K562 (cell line): ENCODE measurements around the gene MBNL1. TPM values are rescaled to one million over a fixed set of nuclear protein-coding genes. Genes with fewer than 3 reads are reported as not detected.

Source experiments
- ARNT ChIP-seq, 2 experiments: fragments of 450-650 bp; IDR thresholded peaks; 2 replicates each; pipeline ENCODE4 v1.6.1; 2016; ENCODE audit warnings: mild to moderate bottlenecking in 1 of 2
- ASH1L ChIP-seq: fragments of 450-650 bp; IDR thresholded peaks from 2 replicates; pipeline ENCODE4 v1.6.1; 2018; ENCODE audit warnings: borderline replicate concordance, mild to moderate bottlenecking, low read depth; ENCODE audit not compliant: partially characterized antibody
- CC2D1A ChIP-seq: fragments of 450-650 bp; IDR thresholded peaks from 2 replicates; pipeline ENCODE4 v1.6.1; 2017; ENCODE audit warnings: mild to moderate bottlenecking
- MBD2 ChIP-seq: sonication (generic); IDR thresholded peaks from 2 replicates; pipeline ENCODE4 v1.6.1; 2016; ENCODE audit warnings: low read depth, borderline replicate concordance
- MEF2A ChIP-seq: IDR thresholded peaks from 2 replicates; pipeline ENCODE4 v1.6.1; 2011; ENCODE audit warnings: low read depth, mild to moderate bottlenecking, low read length, moderate library complexity; ENCODE audit not compliant: control insufficient read depth
- MYNN ChIP-seq, 2 experiments: sonication (generic); formaldehyde crosslinking in 1 of 2; IDR thresholded peaks; 2 replicates each; pipeline versions ENCODE4 v1.5.0 to v1.6.1; 2016 to 2020; ENCODE audit warnings: antibody characterized with exemption in 1 of 2, missing genetic modification reagents in 1 of 2
- NFRKB ChIP-seq: fragments of 450-650 bp; IDR thresholded peaks from 2 replicates; pipeline ENCODE4 v1.6.1; 2016; ENCODE audit warnings: low read depth
- PTRF ChIP-seq: fragments of 450-650 bp; IDR thresholded peaks from 2 replicates; pipeline ENCODE4 v1.6.1; 2016; ENCODE audit warnings: mild to moderate bottlenecking, missing genetic modification characterization, missing compliant biosample characterization
- SREBF1 ChIP-seq: fragments of 150-350 bp; IDR thresholded peaks from 2 replicates; pipeline ENCODE4 v1.6.1; 2014; ENCODE audit warnings: antibody characterized with exemption, low read depth, low read length, borderline replicate concordance
- TCF3 ChIP-seq: sonication (generic); formaldehyde crosslinking; IDR thresholded peaks from 2 replicates; pipeline ENCODE4 v1.4.0; 2020; ENCODE audit warnings: mild to moderate bottlenecking, missing genetic modification reagents
- ZNF354B ChIP-seq: fragments of 250-450 bp; sonication (Bioruptor Pico); IDR thresholded peaks from 2 replicates; pipeline ENCODE4 v1.4.0; 2020
- polyA plus RNA-seq, 8 experiments: library from polyadenylated mRNA; depleted of rRNA in 4 of 8; stranded (reverse) in 5 of 8; unstranded in 3 of 8; fragments of >200 nt; fragmentation: Nextera tagmentation in 2 of 8; fragmentation: Illumina TruSeq in 1 of 8; extraction: Ambion mirVana in 2 of 8; extraction: Trizol in 1 of 8; gene quantifications; 2 replicates each; pipeline versions ENCODE4 v1.2.1 to v1.2.3, GENCODE V29; 2011 to 2014; ENCODE audit warnings: inconsistent platforms in 1 of 8, missing spikeins in 1 of 8
- total RNA-seq, 7 experiments: library from RNA; depleted of rRNA in 6 of 7; stranded (reverse); fragments of >200 nt in 6 of 7; fragmentation: Illumina TruSeq in 2 of 7; extraction: Trizol in 2 of 7; gene quantifications; 2 replicates each; pipeline versions ENCODE4 v1.2.1 to v1.2.3, GENCODE V29; 2011 to 2021; ENCODE audit warnings: low replicate concordance in 1 of 7
- TF ChIP-seq, protein P1 (sequence below), 2 experiments: IDR thresholded peaks in 1 of 2; conservative IDR thresholded peaks in 1 of 2; 2 replicates each; pipeline ENCODE4 v1.6.1; 2016; ENCODE audit warnings: low read depth in 2 of 2, mild to moderate bottlenecking in 1 of 2, missing compliant biosample characterization in 1 of 2, missing genetic modification characterization in 1 of 2, moderate library complexity in 1 of 2
- TF ChIP-seq, protein P2 (sequence below): IDR thresholded peaks from 2 replicates; pipeline ENCODE4 v1.6.1; 2016; ENCODE audit warnings: missing genetic modification characterization, missing compliant biosample characterization

The MBNL1 gene
- total and polyA plus RNA-seq, 9 of the 15 experiments (the other 6 are each of a cell fraction or from before 2014, with no cell fraction given): 70.3 to 243 (median 220) TPM

DNA sequence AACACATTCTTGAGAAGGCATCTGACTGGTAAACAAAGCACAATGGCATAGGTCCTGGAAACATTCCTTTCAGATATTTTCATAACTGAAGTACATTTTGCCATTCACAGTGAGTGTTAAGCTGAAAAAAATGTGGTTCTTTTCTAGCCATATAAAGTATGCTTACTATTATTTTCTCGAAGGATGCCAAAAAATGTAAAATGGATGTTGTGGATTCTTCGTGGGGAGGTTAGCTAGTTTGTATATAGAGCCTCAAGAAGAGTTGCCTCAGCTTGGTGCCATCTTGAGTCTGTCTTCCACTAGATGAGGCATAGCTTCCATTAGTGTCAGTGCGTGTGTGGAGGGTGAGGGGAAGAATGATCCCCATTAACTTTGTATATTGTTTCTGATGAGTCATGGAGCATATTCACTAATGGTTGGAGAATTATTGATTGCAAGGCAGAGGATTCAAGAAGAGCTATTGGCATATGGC lies 4.1 kb downstream of the MBNL1 start (continued):
- TF ChIP-seq, protein P1, sequence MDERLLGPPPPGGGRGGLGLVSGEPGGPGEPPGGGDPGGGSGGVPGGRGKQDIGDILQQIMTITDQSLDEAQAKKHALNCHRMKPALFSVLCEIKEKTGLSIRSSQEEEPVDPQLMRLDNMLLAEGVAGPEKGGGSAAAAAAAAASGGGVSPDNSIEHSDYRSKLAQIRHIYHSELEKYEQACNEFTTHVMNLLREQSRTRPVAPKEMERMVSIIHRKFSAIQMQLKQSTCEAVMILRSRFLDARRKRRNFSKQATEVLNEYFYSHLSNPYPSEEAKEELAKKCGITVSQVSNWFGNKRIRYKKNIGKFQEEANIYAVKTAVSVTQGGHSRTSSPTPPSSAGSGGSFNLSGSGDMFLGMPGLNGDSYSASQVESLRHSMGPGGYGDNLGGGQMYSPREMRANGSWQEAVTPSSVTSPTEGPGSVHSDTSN (CRISPR knock-in tag; IDR thresholded peaks at IDR 0.05; ENCODE audit: low read depth): no peak
- TF ChIP-seq, protein P1 (tag; conservative IDR thresholded peaks at IDR 0.05; ENCODE audit: low read depth): peak; percentile 45
- TF ChIP-seq SREBF1 (no peak), ASH1L (no peak), MYNN (IDR thresholded peaks at IDR 0.05) (no peak), MYNN (CRISPR knock-in tag; IDR thresholded peaks at IDR 0.05) (no peak), PTRF (no peak), ZNF354B (no peak), MEF2A (no peak), TCF3 (CRISPR knock-in tag) (no peak), CC2D1A (0 out of 2 replicates have a peak, but pooled peaks have one; percentile 38), MBD2 (no peak), ARNT (IDR thresholded peaks at IDR 0.05) (0 out of 4 replicates have a peak, but pooled peaks of 1 of the 2 experiments have one; percentile 33), NFRKB (peak; percentile 67; the same call in 1 of the 2 replicates)
- TF ChIP-seq, protein P2, sequence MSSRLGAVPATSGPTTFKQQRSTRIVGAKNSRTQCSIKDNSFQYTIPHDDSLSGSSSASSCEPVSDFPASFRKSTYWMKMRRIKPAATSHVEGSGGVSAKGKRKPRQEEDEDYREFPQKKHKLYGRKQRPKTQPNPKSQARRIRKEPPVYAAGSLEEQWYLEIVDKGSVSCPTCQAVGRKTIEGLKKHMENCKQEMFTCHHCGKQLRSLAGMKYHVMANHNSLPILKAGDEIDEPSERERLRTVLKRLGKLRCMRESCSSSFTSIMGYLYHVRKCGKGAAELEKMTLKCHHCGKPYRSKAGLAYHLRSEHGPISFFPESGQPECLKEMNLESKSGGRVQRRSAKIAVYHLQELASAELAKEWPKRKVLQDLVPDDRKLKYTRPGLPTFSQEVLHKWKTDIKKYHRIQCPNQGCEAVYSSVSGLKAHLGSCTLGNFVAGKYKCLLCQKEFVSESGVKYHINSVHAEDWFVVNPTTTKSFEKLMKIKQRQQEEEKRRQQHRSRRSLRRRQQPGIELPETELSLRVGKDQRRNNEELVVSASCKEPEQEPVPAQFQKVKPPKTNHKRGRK (tag): no peak
- TF ChIP-seq, all 486 proteins: peak for 51
